GM18867 (cell line): Measurements from ENCODE around the gene MROH2B.

Experiments used
- ATAC-seq: cut with Tn5 transposase; IDR thresholded peaks from one replicate; pipeline ENCODE4 v1.9.1; 2021; ENCODE audit warnings: mild to moderate bottlenecking, moderate library complexity; ENCODE audit not compliant: unreplicated experiment

The MROH2B gene

DNA sequence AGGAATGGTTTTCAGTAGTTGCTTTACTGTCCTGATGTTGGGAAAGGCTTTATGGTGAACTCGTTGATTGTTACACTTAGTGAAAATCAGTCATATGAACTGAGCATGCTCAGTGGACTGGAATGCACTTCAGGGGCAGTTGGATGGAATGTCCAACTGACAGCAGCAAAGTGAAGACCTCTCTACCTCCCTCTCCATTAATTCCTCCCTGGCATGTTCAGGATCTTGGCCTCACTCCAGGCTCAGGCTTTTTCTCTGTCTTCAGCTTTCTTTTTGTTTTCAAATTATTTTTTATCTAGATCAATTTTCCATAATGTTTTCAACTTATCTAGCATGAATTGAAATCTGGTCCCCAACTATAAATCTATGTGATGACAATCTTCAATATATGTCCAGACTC lies at the start of gene MROH2B:
Gene MROH2B (minus strand): TSS at position 101 of the 400 bp plus-strand sequence. CDS start 490 bp downstream, outside the sequence.
- no peak for ATAC-seq

GRCh38 chr5:41120600-41120999 lies 49.5 kb upstream of the MROH2B start:
- no peak for ATAC-seq

DNA sequence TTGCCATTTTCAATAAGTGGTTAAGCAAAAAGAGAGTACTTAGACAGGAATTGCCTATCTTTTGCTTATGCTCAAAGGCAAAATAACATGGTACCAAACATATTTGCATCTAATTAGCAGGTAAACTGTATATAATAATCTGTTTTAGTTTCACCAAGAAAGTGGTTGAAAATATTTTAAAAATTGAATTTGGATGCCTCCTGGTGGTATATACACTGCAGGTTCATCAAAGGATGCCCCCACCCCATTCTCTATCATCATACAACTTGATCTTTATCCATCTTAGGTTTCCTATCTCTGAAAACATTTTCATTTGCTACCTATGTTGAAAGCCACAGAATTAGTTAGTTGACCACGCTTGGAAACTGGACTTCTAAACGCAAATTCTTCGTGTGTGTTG lies 47.0 kb upstream of the MROH2B start:
- no peak for ATAC-seq

DNA sequence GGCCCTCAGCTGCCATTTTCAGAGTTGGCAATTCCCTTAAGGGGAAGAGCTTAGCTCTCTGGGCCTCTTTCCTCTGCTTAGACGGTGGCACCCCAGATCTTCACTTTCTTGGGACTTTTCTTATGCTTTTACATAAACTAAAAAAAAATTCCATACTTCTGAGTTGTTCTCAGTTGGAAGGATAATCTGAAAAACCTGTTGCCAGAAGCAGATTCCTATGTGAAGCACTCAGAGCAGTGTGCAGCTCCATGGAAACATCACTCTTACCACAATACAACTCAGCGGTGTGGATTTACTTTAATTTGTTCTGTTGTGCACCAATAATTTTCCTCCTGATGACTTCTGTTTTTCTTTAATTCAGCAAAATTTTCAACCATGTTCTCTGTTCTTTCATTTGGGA lies 44.1 kb upstream of the MROH2B start:
- no peak for ATAC-seq

- ATAC-seq, result no peak
These were observed 41.6 kb upstream of the MROH2B start for GRCh38 chr5:41112486-41113455.

DNA sequence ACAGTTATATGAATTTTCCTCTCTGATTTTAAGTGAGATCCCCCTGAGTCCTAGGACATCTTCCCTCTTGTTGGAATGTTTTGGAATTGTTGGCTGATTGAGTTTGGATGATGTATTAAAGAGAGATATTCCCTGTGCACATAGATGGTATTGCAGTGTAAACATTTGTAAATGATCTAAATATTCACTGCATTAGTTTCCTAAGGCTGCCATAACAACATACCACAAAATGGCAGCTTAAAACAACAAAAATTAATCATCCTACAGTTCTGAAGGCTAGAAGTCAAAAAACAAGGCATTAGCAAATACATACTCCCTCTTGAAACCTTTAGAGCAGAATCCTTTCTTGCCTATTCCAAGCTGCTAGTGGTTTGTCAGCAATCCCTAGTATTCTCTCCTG lies 38.0 kb upstream of the MROH2B start:
- ATAC-seq, result no peak

GRCh38 chr5:41102341-41102740 lies 31.2 kb upstream of the MROH2B start:
- no peak for ATAC-seq

GRCh38 chr5:41097642-41098041 lies 26.5 kb upstream of the MROH2B start:
- ATAC-seq, result no peak

DNA sequence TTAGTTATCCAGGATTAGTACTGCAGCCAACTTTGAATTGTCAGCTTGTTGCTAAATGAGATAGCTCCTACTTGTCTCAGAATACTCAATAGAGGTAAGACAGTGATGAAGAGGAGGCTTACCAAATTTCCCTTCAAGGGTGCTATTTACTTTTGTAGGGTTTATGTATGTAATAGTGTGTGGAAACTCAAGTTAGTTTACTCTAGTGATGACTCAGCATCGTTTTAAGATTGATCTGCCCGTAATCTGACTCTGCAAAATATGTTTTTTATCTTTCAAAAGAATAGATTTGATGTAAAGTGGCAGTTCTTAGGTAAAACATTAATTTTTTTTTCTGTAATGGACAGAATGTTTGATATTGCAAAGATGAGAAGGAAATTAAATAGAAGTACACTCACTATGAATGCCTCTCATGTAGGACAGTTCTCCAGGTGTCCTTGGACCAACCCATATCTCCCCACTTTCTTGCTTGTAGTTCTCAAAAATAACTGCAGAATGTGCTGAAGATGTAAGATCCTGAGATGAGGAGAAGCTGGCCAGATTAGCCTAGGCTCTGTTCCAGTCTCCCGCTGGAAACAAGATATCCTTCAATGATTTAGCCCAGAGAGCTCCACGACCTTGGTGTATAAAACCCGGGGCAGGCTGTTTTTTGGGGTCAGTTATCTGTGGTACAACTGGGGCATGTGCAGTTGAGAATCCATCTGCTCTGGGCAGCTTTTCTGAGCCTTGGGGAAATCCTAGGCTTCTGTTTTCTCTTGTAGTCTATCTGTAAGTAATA lies 24.4 kb upstream of the MROH2B start:
- ATAC-seq, result no peak

DNA sequence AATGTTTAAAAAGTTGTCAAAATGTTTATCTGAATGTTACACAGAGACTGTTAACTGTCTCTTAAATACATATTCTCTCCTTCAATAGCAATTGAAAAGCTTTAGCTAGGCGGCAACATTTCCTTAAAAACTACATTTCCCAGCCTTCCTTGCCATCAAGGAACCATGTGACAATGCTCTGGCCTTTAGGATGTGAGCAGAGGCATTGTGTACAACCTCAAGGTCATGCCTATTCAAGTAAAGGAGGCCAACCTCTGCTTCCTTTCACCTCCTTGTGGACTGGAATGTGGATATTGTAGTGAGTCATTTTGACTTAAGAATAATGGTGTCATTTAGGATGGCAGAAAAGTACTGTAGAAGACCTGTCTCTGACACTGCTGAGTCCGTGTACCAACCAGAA lies 23.7 kb upstream of the MROH2B start:
- no peak for ATAC-seq

- no peak for ATAC-seq
These were observed 22.7 kb upstream of the MROH2B start for GRCh38 chr5:41093803-41094202.

DNA sequence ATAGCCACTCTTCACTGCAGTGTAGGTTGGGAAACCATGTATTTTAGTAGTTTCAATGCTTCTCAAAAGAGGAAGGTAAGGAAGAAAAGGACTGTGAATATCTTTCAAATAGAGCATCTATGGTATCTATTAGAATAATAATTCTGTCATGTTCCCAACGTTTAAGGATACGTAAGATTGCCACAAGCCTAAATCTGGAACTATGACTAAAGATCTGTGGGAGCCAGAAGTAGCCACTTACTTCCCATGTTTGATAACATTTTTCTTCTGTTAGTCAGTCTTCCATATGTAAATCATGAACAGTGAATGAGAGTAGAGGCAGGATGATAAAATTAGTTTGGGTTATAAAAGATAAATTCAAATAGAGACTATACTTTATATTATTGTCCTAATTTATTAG lies 16.3 kb upstream of the MROH2B start:
- no peak for ATAC-seq

DNA sequence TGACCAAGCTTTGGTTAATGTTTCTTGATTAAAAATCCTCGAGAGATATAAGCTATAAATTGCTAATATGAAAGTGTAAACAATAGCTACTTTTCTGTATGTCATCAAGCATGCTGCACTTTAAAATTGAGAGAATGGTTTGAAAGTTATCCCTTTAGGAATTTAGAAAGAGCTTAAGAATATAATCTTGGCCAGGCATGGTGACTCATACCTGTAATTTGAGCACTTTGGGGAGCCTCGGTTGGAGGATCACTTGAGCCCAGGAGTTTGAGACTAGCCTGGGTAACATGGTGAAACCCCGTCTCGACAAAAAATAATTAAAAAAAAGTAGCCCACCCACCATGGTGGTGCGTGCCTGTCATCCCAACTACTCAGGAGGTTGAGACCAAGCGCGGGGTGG lies 12.2 kb upstream of the MROH2B start:
- no peak for ATAC-seq

DNA sequence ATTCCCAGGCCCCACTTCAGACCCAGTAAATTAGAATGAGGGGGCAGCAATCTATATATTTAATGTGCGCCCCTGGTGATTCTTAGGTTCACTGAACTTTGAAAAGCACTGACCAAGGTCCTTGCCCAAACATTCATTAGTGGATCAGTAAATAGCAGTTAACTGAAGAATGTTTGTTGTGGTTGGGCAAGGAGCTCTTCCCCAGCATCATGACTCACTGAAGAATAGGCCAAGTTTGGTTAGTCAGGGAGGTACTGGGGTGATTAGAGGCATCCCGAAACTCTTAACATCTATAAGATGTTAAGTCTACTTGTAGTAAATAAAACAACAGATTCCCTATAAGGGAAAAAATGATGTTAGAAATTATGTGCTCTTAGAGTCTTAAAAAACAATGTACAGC lies 833 bp upstream of the MROH2B start:
- ATAC-seq, result no peak

- no peak for ATAC-seq
These were observed 3.2 kb downstream of the MROH2B start for GRCh38 chr5:41067714-41068568.

- peak; percentile 56 for ATAC-seq
These were observed 5.3 kb downstream of the MROH2B start for GRCh38 chr5:41065691-41066335.

DNA sequence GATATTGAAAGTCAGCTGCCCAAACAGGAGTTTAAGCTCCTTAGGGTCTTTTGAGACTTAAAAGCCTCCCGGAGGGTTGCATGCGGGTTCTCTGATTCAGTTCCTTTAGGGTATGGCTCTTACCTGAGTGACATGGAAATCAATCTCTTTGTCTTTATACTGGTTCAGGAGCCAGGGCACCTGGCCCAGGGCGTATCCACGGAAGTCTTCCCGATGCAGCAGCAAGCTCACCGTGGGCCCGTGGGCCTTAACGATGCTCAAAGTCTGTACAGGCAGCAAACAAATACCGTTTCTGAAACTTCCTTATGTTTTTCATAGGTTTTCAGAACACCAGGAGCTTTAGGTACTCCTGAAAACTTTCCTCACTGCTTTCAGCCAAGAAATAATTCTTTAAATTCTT lies 13.2 kb downstream of the MROH2B start:
- no peak for ATAC-seq

DNA sequence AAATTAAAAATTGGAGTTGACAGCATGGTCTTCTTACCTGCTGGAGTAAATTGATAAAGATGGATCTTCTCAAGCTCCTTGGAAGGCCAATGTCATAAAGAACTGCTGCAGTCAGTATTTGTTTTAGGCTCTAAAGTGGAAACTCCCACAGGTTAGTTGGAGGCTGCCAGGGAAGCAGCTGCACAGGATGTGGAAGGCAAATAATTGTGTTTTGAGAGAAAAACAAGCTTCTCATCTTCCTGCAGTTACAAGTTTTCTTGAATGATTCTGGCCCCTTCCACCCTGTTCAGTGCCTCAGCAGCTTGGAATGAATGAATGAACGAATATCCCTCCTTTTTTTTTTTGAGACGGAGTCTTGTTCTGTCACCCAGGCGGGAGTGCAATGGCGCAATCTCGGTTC lies 13.9 kb downstream of the MROH2B start:
- no peak for ATAC-seq

DNA sequence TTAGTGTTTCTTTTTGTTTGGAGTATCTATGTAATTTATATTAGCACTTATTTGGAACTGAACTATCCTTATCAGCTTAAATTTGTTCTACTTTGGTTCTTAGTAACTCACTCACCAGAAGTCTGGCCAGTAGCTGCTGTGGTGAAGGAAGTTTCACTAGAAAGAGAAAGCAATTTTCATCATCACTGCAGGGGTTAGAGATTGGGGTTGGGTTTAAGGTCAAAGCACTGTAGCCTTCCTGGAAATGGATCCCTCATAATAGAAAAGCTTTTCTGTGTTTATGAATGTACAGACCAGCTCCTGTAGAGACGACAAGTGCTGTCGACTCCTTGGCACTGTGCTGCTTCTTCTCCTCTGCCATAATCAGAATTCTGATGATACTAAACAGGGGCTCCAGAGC lies 22.2 kb downstream of the MROH2B start:
- ATAC-seq, result peak; percentile 56

DNA sequence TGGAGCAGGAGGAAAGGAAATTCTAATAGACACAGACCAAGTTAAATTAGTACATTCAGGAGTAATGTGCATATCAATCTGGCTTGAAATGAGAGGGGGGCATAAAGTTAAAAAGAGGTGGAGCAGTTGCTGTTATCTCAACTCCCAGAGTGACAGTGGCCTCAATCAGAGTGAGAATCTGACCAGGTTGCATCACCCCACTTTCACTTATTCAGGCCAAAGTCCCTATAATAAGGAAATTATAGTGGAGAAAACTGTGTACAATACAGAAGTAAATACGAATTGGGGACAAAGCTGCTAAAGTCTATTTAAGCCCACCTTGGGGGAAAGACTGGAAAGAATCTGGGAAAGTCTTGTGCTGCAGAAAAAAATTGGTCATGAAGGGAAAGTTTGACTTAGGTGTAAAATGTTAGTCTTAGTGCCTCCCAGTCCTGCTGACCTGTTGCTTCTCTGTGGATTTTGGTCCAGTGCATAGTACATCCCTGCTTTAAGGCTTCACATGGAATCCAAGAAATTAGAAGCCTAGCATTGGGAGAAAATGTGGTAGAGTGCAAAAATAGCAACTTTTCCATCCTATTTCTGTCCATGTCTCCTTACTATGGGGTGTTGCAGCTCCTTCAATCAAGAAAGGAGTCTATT lies 27.9 kb downstream of the MROH2B start:
- no peak for ATAC-seq
